ENCODE results near the gene SIVA1. TPM values are rescaled to one million over a fixed set of nuclear protein-coding genes. Genes with fewer than 3 reads are reported as not detected.

Gene SIVA1
- total RNA-seq, 1 donor from 2014 or later, result 117 TPM

GRCh38 chr14:104714681-104715080, 38.3 kb upstream of the SIVA1 start:
- H3K27ac Mint-ChIP-seq, result no peak overlapping the region
- intact Hi-C loops (cut with micrococcal nuclease), result no loop called here
- no peaks in the 10 kb centered on the region for H3K4me1 Mint-ChIP-seq
- peaks cover 20% of the 10 kb centered on the region for H3K36me3 Mint-ChIP-seq (ENCODE audit: low read depth)
- H3K27me3 Mint-ChIP-seq, result no peaks in the 10 kb centered on the region
- no peaks in the 10 kb centered on the region for H3K9me3 Mint-ChIP-seq
- no peak for DNase-seq
- H3K4me3 Mint-ChIP-seq, result no peak overlapping the region

- Mint-ChIP-seq H3K4me1 (no peaks in the 10 kb centered on the region), H3K27me3 (no peaks in the 10 kb centered on the region), H3K36me3 (ENCODE audit: low read depth) (peaks cover 21% of the 10 kb centered on the region), H3K9me3 (no peaks in the 10 kb centered on the region), H3K27ac (no peak overlapping the region), H3K4me3 (no peak overlapping the region)
- DNase-seq, result no peak
- intact Hi-C loops (cut with micrococcal nuclease), result no loop called here
Observed at GRCh38 chr14:104715416-104715815, 37.5 kb upstream of the SIVA1 start.

DNA sequence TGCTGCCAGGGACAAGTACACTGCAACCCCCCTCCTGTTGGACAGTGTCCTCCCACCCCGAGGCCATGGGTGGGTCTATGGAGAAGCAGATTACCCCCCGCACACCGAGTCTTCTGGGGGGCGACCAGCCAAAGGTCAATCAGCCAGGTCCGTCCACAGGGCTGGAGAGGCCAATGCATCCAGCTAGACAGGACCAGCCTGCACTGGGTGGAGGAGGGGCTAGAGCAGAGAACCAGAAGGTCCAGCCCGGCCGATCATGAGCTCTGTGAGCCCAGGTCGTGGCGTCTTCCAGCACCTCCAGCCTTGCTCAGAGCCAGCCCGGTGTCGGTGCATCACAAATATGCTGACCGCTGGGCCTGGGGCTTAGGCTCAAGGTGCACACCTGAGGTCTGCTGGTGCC, 37.1 kb upstream of the SIVA1 start:
- Mint-ChIP-seq H3K27ac (no peak overlapping the region), H3K9me3 (no peaks in the 10 kb centered on the region), H3K4me1 (no peaks in the 10 kb centered on the region), H3K4me3 (no peak overlapping the region), H3K27me3 (no peaks in the 10 kb centered on the region), H3K36me3 (ENCODE audit: low read depth) (peaks cover 20% of the 10 kb centered on the region)
- no peak for DNase-seq
- intact Hi-C loops (cut with micrococcal nuclease), result no loop called here

DNA sequence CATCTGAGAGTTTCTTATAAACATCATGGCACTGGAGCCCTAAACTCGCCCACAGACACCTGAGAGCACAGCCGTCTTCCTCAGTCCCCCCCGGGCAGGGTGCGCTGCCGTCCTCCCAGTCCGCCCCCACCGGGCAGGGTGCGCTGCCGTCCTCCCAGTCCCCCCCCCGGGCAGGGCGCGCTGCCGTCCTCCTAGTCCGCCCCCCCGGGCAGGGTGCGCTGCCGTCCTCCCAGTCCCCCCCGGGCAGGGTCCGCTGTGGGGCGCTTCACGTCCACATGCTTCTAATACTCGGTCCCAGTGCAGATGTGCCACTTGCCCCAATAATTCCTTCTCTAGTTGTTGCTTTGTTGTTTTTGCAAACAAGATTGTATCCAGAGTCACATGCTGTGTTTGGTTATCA, 35.8 kb upstream of the SIVA1 start:
- Mint-ChIP-seq H3K36me3 (ENCODE audit: low read depth) (peaks cover 20% of the 10 kb centered on the region), H3K27me3 (no peaks in the 10 kb centered on the region), H3K4me3 (no peak overlapping the region), H3K9me3 (no peaks in the 10 kb centered on the region), H3K27ac (no peak overlapping the region), H3K4me1 (no peaks in the 10 kb centered on the region)
- no peak for DNase-seq
- intact Hi-C loops (cut with micrococcal nuclease), result no loop called here

DNA sequence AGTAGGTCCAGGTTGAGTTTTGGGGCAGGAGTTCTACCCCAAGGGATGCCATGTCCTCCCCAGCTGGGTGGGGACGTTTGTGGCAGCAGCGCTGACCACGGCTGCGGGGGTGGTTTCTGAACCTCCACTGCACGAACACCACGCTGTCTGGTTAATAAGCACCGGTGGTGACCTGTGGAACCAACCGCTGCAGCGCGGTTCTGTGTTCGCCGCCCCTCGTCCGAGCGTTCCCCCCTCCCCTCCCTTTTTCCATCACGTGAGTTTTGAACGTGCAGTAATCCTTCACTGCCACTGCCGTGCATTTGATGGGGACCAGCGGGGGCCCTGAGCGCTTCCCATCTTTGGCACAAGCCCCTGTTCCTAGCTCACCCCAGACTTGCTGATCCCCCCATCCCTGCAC, 35.3 kb upstream of the SIVA1 start:
- Mint-ChIP-seq H3K4me1 (no peaks in the 10 kb centered on the region), H3K27ac (no peak overlapping the region), H3K4me3 (no peak overlapping the region), H3K9me3 (no peaks in the 10 kb centered on the region), H3K27me3 (no peaks in the 10 kb centered on the region), H3K36me3 (ENCODE audit: low read depth) (peaks cover 20% of the 10 kb centered on the region)
- DNase-seq, result no peak
- intact Hi-C loops (cut with micrococcal nuclease), result no loop called here

DNA sequence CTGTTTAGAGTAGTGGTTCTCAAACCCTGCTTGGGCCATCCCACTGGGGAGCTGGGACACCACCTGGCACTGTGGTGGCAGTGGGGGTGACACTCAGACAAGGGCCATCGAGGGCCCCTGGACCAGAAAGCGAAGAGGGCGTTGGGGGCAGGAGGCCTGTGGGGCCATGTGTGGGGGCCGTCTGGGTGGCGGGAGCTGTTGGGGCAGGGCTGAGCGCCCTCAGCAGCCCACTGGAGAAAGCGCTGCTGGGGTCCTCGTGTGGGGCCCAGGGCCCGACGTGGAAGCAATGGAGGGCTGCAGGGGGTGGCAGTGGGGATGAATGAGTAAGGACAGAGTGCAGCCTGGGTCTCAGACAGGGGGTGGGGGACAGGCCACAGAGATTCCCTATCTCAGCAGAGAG, 34.8 kb upstream of the SIVA1 start:
- intact Hi-C loops (cut with micrococcal nuclease), result no loop called here

GRCh38 chr14:104718871-104719270, 34.1 kb upstream of the SIVA1 start:
- Mint-ChIP-seq H3K36me3 (ENCODE audit: low read depth) (peaks cover 15% of the 10 kb centered on the region), H3K9me3 (no peaks in the 10 kb centered on the region)

More for the DNA sequence above, 34.8 kb upstream of the SIVA1 start:
- peaks cover 18% of the 10 kb centered on the region for H3K36me3 Mint-ChIP-seq (ENCODE audit: low read depth)
- no peak overlapping the region for H3K4me3 Mint-ChIP-seq
- no peaks in the 10 kb centered on the region for H3K27me3 Mint-ChIP-seq
- H3K9me3 Mint-ChIP-seq, result no peaks in the 10 kb centered on the region
- H3K4me1 Mint-ChIP-seq, result no peaks in the 10 kb centered on the region
- no peak overlapping the region for H3K27ac Mint-ChIP-seq
- no peak for DNase-seq

GRCh38 chr14:104719343-104719742, 33.6 kb upstream of the SIVA1 start:
- Mint-ChIP-seq H3K27me3 (no peaks in the 10 kb centered on the region), H3K36me3 (ENCODE audit: low read depth) (peaks cover 12% of the 10 kb centered on the region), H3K9me3 (no peaks in the 10 kb centered on the region), H3K27ac (no peak overlapping the region), H3K4me3 (no peak overlapping the region), H3K4me1 (no peaks in the 10 kb centered on the region)
- DNase-seq, result no peak
- intact Hi-C loops (cut with micrococcal nuclease), result no loop called here

More at GRCh38 chr14:104718871-104719270, 34.1 kb upstream of the SIVA1 start:
- H3K4me1 Mint-ChIP-seq, result no peaks in the 10 kb centered on the region
- no peak overlapping the region for H3K4me3 Mint-ChIP-seq
- no peaks in the 10 kb centered on the region for H3K27me3 Mint-ChIP-seq
- no peak overlapping the region for H3K27ac Mint-ChIP-seq
- DNase-seq, result no peak
- intact Hi-C loops (cut with micrococcal nuclease), result no loop called here

GRCh38 chr14:104721505-104722431, 31.2 kb upstream of the SIVA1 start:
- Mint-ChIP-seq H3K27me3 (peaks cover 2% of the 10 kb centered on the region), H3K4me1 (peaks cover 2% of the 10 kb centered on the region), H3K9me3 (no peaks in the 10 kb centered on the region), H3K36me3 (ENCODE audit: low read depth) (peaks cover 9% of the 10 kb centered on the region), H3K27ac (no peak overlapping the region), H3K4me3 (no peak overlapping the region)
- intact Hi-C loops (cut with micrococcal nuclease), result loop anchor here (2.0 kb wide), 1 partner anchor 33 kb away; the partner anchor contains the start of gene INF2
- no peak for DNase-seq

DNA sequence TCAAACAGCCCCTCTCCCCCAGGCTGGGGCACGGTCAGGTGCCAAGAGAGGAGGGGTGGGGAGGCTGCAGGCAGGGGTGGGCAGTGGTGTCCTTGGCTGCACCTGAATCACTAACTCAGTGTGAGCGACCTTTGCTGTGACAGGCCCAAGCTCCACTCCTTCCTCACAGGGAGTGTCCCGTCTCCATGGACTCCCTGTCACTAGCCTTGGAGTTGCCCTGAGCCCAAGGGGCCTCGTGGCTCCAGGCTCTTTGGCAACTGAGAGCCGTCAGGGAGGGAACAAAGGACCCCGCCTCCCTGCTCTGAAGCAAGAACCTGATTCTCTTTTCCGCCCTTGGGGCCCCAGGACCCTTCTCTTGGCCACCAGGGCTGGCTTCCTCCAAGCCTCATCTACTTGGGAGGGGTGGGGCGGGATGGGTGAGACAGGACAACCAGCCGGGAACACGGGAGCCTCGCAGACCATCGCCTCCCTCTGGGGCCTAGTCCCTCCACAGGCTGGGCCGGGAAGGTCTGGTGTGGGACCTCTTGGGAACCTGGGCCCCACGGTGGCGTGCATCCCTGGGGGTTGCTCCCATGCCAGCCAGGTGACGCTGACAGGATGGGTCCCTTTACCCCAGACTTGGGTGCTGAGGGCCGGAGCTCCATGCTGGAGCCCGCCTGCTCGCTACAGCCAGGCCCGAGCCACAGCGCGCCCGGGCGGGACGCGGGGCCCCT, 29.9 kb upstream of the SIVA1 start:
- no peak overlapping the region for H3K27ac Mint-ChIP-seq
- H3K4me1 Mint-ChIP-seq, result peaks cover 2% of the 10 kb centered on the region
- intact Hi-C loops (cut with micrococcal nuclease), result loop anchor here (2.0 kb wide), 1 partner anchor 34 kb away; the partner anchor contains the start of gene INF2

DNA sequence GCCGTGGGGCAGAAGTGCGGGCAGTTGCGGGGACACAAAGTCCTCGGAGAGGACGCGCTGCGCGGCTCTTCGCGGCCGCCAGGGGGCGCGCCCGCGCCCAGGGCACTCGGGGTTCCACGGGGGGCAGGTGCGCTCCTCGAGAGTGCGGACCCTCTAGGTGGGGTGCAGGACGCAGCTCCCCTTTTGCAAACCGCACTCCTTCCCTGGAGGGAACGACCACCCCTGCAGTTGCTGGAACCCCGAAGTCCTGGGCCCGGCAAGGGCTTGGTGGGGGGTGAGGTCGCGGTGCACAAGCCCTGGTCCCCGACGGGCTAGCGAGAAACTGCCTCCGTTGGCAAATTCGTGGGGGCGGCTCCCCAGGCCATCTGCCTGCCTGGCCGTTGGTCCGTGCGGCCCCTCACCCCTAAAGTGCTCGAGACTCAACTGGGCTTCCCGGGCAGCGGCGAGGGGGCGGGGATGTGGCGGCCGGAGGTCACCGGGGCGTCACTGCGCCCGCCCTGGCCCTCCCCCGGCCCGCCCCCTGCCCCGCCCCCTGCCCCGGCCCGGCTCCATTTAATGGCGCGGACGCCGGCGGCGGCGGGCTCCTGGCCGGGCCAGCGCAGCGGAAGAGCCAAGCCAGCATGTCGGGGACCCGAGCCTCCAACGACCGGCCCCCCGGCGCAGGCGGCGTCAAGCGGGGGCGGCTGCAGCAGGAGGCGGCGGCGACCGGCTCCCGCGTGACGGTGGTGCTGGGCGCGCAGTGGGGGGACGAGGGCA, 29.1 kb upstream of the SIVA1 start, which contains the start of gene ADSS1:
Gene ADSS1 (plus strand): TSS at position 579 of the 756 bp plus-strand sequence. CDS start 42 bp downstream, at position 621.
- Mint-ChIP-seq H3K27me3 (peaks cover 2% of the 10 kb centered on the region), H3K27ac (no peak within 1 kb of the TSS), H3K4me1 (peaks cover 2% of the 10 kb centered on the region), H3K9me3 (no peaks in the 10 kb centered on the region), H3K36me3 (ENCODE audit: low read depth) (peaks cover 4% of the 10 kb centered on the region), H3K4me3 (peak within 1 kb of the TSS; percentile 72)
- DNase-seq, result peak; percentile 91
- intact Hi-C loops (cut with micrococcal nuclease), result loop anchor here (1.0 to 2.0 kb wide), 3 partner anchors 29 to 102 kb away; partner anchors contain the start of genes INF2 and SIVA1

More for the DNA sequence above, 29.9 kb upstream of the SIVA1 start:
- Mint-ChIP-seq H3K27me3 (peaks cover 2% of the 10 kb centered on the region), H3K9me3 (no peaks in the 10 kb centered on the region), H3K36me3 (ENCODE audit: low read depth) (peaks cover 4% of the 10 kb centered on the region), H3K4me3 (no peak overlapping the region)
- DNase-seq, result no peak

DNA sequence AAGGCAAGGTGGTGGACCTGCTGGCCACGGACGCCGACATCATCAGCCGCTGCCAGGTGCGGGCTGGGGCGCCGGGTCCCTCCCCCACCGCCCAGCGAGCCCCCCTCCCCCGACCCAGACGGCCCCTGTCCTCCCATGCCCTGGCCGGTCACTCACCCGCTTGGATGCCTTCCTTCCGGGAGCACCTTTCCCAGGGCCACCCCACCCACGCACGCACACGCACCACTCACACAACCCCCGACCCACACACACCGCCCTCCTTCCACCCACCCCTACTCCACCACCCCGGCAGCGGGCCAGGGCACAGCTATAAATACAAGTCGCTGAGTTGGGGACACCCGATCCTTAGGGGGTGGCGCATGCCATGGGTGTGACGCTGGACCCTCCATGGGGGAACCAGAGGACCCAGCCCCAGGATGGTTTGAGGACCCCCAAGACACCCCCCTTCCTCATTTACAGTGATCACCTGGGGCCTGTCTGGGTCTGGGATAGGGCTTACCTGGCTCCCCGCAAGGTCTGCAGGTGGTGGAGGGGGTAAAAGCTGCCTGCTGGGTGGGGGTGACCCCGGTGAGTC, 28.5 kb upstream of the SIVA1 start:
- H3K27ac Mint-ChIP-seq, result no peak overlapping the region

More for the DNA sequence above, 28.5 kb upstream of the SIVA1 start:
- Mint-ChIP-seq H3K27me3 (peaks cover 2% of the 10 kb centered on the region), H3K9me3 (no peaks in the 10 kb centered on the region), H3K4me3 (peak overlapping the region; percentile 58), H3K4me1 (peaks cover 2% of the 10 kb centered on the region), H3K36me3 (ENCODE audit: low read depth) (peaks cover 4% of the 10 kb centered on the region)
- intact Hi-C loops (cut with micrococcal nuclease), result loop anchor here (1.0 to 2.0 kb wide), 2 partner anchors 28 to 102 kb away; partner anchors contain the start of gene SIVA1
- DNase-seq, result peak; percentile 70
